T47D (cell line): ENCODE results near the gene RPP25.
A peak's percentile ranks its signal among the peaks of the same experiment; 100 is the strongest.
"Not testable (repeated sequence)": the region's sequence is repeated elsewhere in the genome, so short reads cannot be mapped to it uniquely, and the experiment has no call there.

Source experiments
- DNase-seq, 2 experiments: peaks; one replicate each; pipeline versions ENCODE4 v3.0.0 to v3.0.0-alpha.2; 2011 to 2012; ENCODE audit warnings: low read depth in 1 of 2, low spot score in 1 of 2
- JUND ChIP-seq: IDR thresholded peaks from 2 replicates; pipeline ENCODE4 v1.6.1; 2012; ENCODE audit warnings: low read depth
- in situ Hi-C: cut with HindIII; loops from 2 replicates; pipeline ENCODE4 v1.10.0; 2016; ENCODE audit warnings: low sequenced_read_pairs, low pct_unique_long_range_greater_than_20kb

RPP25 gene

DNA sequence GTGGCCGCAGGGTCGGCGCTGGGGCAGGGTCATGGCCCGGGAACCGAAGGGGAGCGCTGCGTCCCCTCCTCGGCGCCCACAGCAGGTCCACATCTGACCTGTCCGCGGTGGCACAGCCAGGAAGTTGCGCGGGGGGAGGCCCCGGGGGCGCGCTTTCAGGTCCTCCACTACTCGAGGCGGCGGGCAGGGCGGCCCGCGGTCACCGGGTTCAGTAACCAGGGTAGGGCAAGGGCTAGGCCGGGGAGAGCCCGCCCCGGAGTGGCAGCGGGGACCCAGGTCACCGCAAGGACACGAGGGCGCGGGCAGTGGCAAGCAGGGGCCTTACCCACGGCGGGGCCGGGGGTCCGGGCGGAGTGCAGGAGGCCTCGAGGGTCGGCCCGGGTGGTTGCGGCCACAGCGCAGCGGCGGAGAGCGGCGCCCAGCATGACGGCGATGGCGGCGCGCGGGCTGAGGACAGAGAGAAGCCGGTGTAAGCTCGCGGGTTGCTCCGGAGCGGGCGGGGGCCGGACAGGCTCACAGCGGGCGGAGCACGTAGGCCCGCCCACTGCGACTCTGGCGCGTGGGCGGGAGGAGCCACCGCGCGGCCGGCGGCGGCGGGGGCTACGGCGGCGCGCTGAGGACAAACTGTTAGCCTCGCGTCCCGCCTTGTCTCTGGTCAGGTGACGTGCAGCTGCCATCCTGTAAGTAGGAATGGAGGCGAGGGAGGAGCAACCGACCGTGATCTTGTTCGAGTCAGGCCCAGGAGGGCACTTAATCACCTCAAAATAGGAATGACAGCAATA is 18.8 kb downstream of the RPP25 start, which contains the start of gene COX5A:
Gene COX5A (minus strand): TSS at position 484 of the 782 bp plus-strand sequence. CDS start 59 bp downstream, at position 425.
- peak; percentile 49 to 98 for DNase-seq
- in situ Hi-C loops = no loop called here
- no peak for TF ChIP-seq JUND

DNA sequence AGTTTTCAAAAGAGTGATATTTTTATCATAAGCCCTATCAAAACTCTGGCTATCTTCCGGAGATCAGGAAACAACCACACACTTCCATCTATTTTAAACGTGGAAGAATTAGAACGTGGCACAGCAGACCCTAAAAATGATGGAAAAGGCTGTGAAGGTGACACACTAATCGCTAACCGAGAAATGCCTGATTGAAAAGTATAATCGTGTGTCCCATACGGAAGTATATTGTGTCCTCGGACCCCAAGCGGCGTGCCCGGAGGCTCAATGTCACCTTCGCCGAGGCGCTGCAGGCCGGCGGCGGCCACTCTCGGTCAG is 19.3 kb downstream of the RPP25 start:
- no peak for TF ChIP-seq JUND
- in situ Hi-C loops = no loop called here
- no peak for DNase-seq

DNA sequence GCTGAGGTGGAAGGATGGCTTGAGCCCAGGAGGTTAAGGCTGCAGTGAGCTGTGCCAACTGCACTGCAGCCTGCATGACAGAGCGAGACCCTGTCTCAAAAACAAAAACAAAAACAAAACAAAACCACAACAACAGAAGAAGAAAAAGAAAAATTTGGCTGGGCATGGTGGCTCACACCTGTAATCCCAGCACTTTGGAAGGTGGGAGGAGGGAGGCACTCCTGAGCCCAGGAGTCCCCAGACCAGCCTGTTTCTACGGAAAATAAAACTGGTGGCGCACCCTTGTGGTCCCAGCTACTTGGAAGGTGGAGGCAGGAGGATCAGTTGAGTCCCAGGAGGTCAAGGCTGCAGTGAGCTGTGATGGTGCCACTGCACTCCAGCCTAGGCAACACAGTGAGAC is 21.4 kb downstream of the RPP25 start:
- in situ Hi-C loops = not testable (repeated sequence)
- DNase-seq = peak in 1 of 2 experiments; percentile 54

DNA sequence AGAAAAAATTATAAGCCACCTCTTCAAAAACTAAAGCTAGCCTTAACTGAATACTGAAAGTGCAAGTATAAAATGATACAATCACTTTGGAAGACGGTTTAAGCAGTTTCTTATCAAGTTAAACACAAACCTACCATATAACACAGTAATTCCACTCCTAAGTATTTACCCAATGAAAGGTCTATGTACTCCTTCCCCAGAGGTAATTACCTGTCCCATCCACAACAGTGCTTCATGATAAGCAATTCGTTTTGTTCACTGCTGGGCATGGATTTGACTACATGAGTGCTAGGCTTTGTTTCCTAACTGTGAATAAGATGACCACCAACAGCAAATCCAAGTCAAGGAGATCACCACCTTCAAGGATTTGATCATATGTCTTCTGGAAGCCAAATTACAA is 23.0 kb downstream of the RPP25 start:
- TF ChIP-seq JUND = no peak
- in situ Hi-C loops = no loop called here
- DNase-seq = no peak

GRCh38 chr15:74928771-74929198 is 27.8 kb downstream of the RPP25 start:
- peak in 1 of 2 experiments; percentile 25 for DNase-seq
- TF ChIP-seq JUND = no peak
- in situ Hi-C loops = no loop called here

DNA sequence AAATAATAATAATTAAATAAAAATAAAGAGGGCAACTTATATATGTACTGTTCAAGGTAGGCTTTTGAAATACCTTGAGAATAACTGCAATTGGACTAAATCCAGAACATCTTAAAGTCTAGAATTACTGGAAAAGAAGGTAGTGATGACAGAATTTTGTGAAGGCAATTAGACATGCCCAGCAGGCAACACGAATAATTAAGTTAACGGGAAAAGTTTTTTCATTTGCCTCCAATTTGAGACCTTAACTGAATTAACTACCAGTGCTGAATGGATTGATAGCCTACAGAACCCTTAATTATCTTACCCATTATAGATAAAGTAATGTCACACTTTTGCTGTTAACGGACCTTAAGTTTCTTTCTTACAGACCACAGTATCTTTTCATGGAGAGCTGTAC is 32.0 kb downstream of the RPP25 start:
- TF ChIP-seq JUND = no peak
- in situ Hi-C loops = no loop called here
- DNase-seq = no peak

GRCh38 chr15:74920456-74920855 is 36.1 kb downstream of the RPP25 start:
- TF ChIP-seq JUND = no peak
- in situ Hi-C loops = no loop called here
- DNase-seq = no peak

DNA sequence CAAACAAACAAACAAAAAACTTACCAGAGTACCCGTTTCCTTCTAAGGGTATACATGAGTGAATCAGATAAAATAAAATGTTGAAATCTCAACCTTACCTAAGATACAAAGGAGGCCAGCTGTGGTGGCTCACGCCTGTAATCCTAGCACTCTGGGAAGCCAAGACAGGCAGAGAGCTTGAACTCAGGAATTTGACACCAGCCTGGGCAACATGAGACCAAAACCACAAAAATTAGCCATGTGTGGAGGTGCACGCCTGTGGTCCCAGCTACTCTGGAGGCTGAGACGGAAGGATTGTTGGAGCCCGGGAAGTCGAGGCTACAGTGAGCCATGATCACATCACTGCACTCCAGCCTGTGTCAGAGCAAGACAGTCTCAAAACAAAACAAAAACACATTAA is 38.9 kb downstream of the RPP25 start:
- TF ChIP-seq JUND = no peak
- in situ Hi-C loops = no loop called here
- no peak for DNase-seq

DNA sequence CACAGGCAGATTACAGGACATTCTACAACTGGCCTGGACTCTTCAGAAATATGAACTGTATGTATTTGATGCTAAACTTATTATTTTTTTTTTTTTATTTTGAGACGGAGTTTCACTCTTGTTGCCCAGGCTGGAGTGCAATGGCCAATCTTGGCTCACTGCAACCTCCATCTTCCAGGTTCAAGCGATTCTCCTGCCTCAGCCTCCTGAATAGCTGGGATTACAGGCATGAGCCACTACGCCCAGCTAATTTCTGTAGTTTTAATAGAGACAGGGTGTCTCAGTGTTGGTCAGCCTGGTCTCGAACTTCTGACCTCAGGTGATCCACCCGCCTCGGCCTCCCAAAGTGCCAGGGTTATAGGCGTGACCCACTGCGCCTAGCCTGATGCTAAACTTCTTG is 42.8 kb downstream of the RPP25 start:
- in situ Hi-C loops, DNase-seq: not testable (repeated sequence)

DNA sequence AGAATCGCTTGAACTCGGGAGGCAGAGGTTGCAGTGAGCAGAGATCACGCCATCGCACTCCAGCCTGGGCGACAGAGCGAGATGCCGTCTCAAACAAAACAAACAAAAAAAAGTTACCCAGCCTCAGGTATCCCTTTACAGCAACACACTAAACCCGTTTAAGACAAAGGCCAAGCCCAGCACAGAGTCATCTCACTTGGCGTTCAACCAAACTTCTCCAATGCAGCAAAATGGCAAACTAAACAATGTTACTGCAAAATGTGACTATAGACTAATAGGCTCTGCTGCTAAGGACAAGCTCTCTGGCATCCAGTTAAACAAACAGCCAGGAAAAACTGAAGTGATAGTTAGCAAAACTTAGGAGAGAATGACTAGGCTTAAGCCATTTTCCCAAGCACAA is 43.5 kb downstream of the RPP25 start:
- no peak for TF ChIP-seq JUND
- in situ Hi-C loops = no loop called here
- DNase-seq = no peak

DNA sequence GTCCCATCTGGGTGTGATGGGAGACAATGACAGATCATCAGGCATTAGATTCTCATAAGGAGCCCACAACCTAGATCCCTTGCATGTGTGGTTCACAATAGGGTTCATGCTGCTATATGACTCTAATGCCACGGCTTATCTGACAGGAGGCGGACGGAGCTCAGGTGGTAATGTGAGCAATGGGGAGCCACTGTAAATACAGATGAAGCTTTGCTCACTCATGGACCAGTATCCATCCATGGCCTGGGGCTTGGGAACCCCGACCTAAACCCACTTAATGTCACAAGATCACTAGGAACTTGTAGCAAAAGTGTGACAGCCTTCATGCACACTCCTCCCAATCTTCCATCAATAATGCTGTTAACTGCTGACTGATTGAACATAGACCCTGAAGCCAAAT is 47.9 kb downstream of the RPP25 start:
- in situ Hi-C loops = no loop called here
- DNase-seq = no peak
- TF ChIP-seq JUND = no peak

GRCh38 chr15:74907163-74907870 is 49.3 kb downstream of the RPP25 start:
- no peak for DNase-seq
- in situ Hi-C loops = no loop called here
- no peak for TF ChIP-seq JUND

DNA sequence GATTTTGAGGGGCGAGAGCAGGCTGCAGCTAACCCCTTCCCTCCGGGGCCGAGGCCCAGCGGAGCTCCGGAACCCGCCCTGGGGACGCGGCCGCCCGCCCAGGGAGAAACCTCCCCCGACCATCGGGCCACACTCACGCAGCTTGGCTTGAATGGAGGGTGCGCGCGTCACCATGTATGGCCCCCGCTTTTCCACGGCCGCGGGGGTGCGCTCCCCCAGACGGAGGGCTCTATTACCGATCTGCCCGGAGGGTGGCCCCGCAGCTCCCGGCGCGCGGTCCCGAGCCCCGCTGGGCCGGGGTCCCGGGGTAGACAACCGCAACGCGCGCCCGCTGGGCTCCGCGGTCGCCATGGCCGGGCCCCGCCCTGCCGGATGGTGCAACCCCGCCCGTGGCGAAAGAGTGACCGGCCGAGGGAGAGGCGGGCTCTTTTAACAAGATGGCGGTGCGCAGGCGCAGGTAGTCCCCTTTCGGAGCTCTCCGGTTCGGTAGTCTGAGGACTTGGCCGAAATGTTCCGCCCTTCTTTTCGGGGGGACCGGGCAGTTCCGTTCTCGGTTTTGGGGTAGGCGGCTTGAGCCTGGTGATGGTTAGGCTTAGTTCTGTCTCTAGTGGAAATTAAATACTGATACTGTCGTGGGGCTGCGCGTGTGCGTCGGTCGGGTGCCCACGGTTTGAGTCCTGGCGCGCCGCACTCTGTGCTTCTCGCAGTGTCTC is 50.0 kb downstream of the RPP25 start, which contains the start of gene FAM219B:
Gene FAM219B (minus strand): TSS at position 402 of the 713 bp plus-strand sequence. CDS start 51 bp downstream, at position 351.
- DNase-seq = peak; percentile 85 to 89
- in situ Hi-C loops = no loop called here
- TF ChIP-seq JUND = no peak
